Gastroesophageal sphincter (tissue), 4 donors: ENCODE measurements around the gene LUC7L2. TPM values are rescaled to one million over a fixed set of nuclear protein-coding genes. Genes with fewer than 3 reads are reported as not detected.
"Not testable (repeated sequence)": the region's sequence is repeated elsewhere in the genome, so short reads cannot be mapped to it uniquely, and the experiment has no call there.

Source experiments
- ATAC-seq: fragments of 150-250 bp; one replicate; pipeline ENCODE4 v1.9.1; 2016; ENCODE audit warnings: mild to moderate bottlenecking, moderate library complexity
- H3K27ac ChIP-seq, 4 donors: fragments of 200-600 bp; sonication (generic) in 3 of 4; 1 replicate in 3 of 4; 2 replicates in 1 of 4; pipeline ENCODE4 v1.5.1; 2016 to 2019
- H3K27me3 ChIP-seq: fragments of 200-600 bp; sonication (generic); one replicate; pipeline ENCODE4 v1.5.1; 2019
- H3K36me3 ChIP-seq, 2 donors: fragments of 200-600 bp; sonication (generic); one replicate each; pipeline ENCODE4 v1.5.1; 2019; ENCODE audit warnings: control low read depth in 1 of 2
- H3K4me1 ChIP-seq, 3 donors: fragments of 200-600 bp; sonication (generic); 1 replicate in 2 of 3; 2 replicates in 1 of 3; pipeline ENCODE4 v1.5.1; 2016 to 2019; ENCODE audit warnings: control low read depth in 2 of 3
- H3K4me3 ChIP-seq, 2 donors: fragments of 200-600 bp; sonication (generic); one replicate each; pipeline ENCODE4 v1.5.1; 2019; ENCODE audit warnings: mild to moderate bottlenecking in 1 of 2, moderate library complexity in 1 of 2
- H3K9me3 ChIP-seq, 3 donors: fragments of 200-600 bp; sonication (generic); one replicate each; pipeline ENCODE4 v1.5.1; 2017 to 2019; ENCODE audit warnings: control low read depth in 2 of 3
- CTCF ChIP-seq, 4 experiments: fragments of 200-600 bp in 2 of 4; fragments of 450-650 bp in 2 of 4; sonication (generic) in 1 of 4; IDR thresholded peaks; one replicate each; pipeline ENCODE4 v1.5.1; 2017 to 2019; ENCODE audit warnings: antibody characterized with exemption in 4 of 4, mild to moderate bottlenecking in 2 of 4, moderate library complexity in 2 of 4
- EP300 ChIP-seq: sonication (generic); formaldehyde crosslinking; IDR thresholded peaks from one replicate; pipeline ENCODE4 v1.6.1; 2017; ENCODE audit warnings: antibody characterized with exemption, mild to moderate bottlenecking
- POLR2A ChIP-seq, 2 donors: fragments of 450-650 bp; IDR thresholded peaks; one replicate each; pipeline ENCODE4 v1.6.1; 2017; ENCODE audit warnings: antibody characterized with exemption in 2 of 2, mild to moderate bottlenecking in 2 of 2, moderate library complexity in 1 of 2
- POLR2AphosphoS5 ChIP-seq: sonication (generic); formaldehyde crosslinking; IDR thresholded peaks from one replicate; pipeline ENCODE4 v1.6.1; 2017; ENCODE audit warnings: antibody characterized with exemption
- WGBS, 2 donors: methylation state at CpG; one replicate each; pipeline ENCODE4 v1.1.5; 2018; ENCODE audit warnings: low coverage in 1 of 2; 5-methylcytosine and 5-hydroxymethylcytosine counted together
- total RNA-seq, 4 donors: library from RNA; depleted of rRNA; stranded (reverse); fragments of >200 nt; gene quantifications; one replicate each; pipeline ENCODE4 v1.1.0, GENCODE V29; 2016

LUC7L2 gene
- total RNA-seq, 4 donors from 2014 or later = 61.5 to 106 (median 72.6) TPM

GRCh38 chr7:139329119-139329518, 30.6 kb upstream of the LUC7L2 start:
- Histone ChIP-seq H3K36me3 (no peaks in the 10 kb centered on the region), H3K4me3 (no peak overlapping the region), H3K27me3 (no peaks in the 10 kb centered on the region), H3K4me1 (no peaks in the 10 kb centered on the region), H3K27ac (no peak overlapping the region), H3K9me3 (no peaks in the 10 kb centered on the region)
- no peak for ATAC-seq
- 55 to 75% methylated on average over 1 to 2 of the region's 2 CpGs for WGBS, 2 donors
- TF ChIP-seq EP300 (no peak), POLR2AphosphoS5 (no peak), CTCF (IDR thresholded peaks at IDR 0.05) (no peak), POLR2A (IDR thresholded peaks at IDR 0.05) (no peak)

- H3K9me3 ChIP-seq = no peaks in the 10 kb centered on the region
- ATAC-seq = no peak
- whole genome bisulfite sequencing, 2 donors = 69 to 94% methylated on average over 2 to 3 of the region's 3 CpGs
Measured at GRCh38 chr7:139330333-139331030, 29.2 kb upstream of the LUC7L2 start.

GRCh38 chr7:139332697-139333359, 26.9 kb upstream of the LUC7L2 start:
- Histone ChIP-seq H3K36me3 (no peaks in the 10 kb centered on the region), H3K27ac (no peak overlapping the region), H3K4me1 (no peaks in the 10 kb centered on the region), H3K4me3 (no peak overlapping the region), H3K27me3 (no peaks in the 10 kb centered on the region), H3K9me3 (no peaks in the 10 kb centered on the region)
- ATAC-seq = no peak
- WGBS, 2 donors = 42 to 74% methylated on average over 4 to 5 of the region's 5 CpGs
- TF ChIP-seq CTCF (IDR thresholded peaks at IDR 0.05) (no peak), POLR2AphosphoS5 (no peak), EP300 (no peak), POLR2A (IDR thresholded peaks at IDR 0.05) (no peak)

More at GRCh38 chr7:139330333-139331030, 29.2 kb upstream of the LUC7L2 start:
- no peaks in the 10 kb centered on the region for H3K27me3 ChIP-seq
- TF ChIP-seq POLR2AphosphoS5 = no peak
- TF ChIP-seq POLR2A (IDR thresholded peaks at IDR 0.05) = no peak
- no peak for TF ChIP-seq EP300
- no peak for TF ChIP-seq CTCF (IDR thresholded peaks at IDR 0.05)
- no peak overlapping the region for H3K4me3 ChIP-seq
- no peak overlapping the region for H3K27ac ChIP-seq
- no peaks in the 10 kb centered on the region for H3K36me3 ChIP-seq
- H3K4me1 ChIP-seq = no peaks in the 10 kb centered on the region

- H3K27ac ChIP-seq, H3K9me3 ChIP-seq, ATAC-seq, H3K4me1 ChIP-seq, H3K27me3 ChIP-seq, H3K4me3 ChIP-seq, H3K36me3 ChIP-seq: not testable (repeated sequence)
- WGBS, 2 donors = 92 to 100% methylated on average over 1 to 4 of the region's 13 CpGs
Measured at GRCh38 chr7:139333443-139333842, 26.3 kb upstream of the LUC7L2 start.

GRCh38 chr7:139334399-139335150, 25.1 kb upstream of the LUC7L2 start:
- Histone ChIP-seq H3K27me3 (no peaks in the 10 kb centered on the region), H3K9me3 (peaks cover 0 to 2% (median 0%) of the 10 kb centered on the region in 3 donors), H3K4me3 (no peak overlapping the region), H3K27ac (no peak overlapping the region), H3K4me1 (no peaks in the 10 kb centered on the region), H3K36me3 (no peaks in the 10 kb centered on the region)
- TF ChIP-seq POLR2A (IDR thresholded peaks at IDR 0.05) (no peak), CTCF (IDR thresholded peaks at IDR 0.05) (no peak), POLR2AphosphoS5 (no peak), EP300 (no peak)
- WGBS, 2 donors = 83 to 86% methylated on average over 2 to 4 of the region's 4 CpGs
- no peak for ATAC-seq
